Liver (tissue), 9 donors: Measurements from ENCODE around the gene OTOGL. TPM values are rescaled to one million over a fixed set of nuclear protein-coding genes. Genes with fewer than 3 reads are reported as not detected.

Experiments used
- DNase-seq: peaks from one replicate; pipeline ENCODE4 v3.0.0-alpha.2; 2017; ENCODE audit warnings: low spot score
- H3K27ac ChIP-seq, 2 donors: one replicate each; pipeline ENCODE4 v1.7.0; 2013; ENCODE audit warnings: inconsistent platforms in 2 of 2, low read length in 2 of 2, control low read depth in 1 of 2, low read depth in 1 of 2, mild to moderate bottlenecking in 1 of 2
- H3K27me3 ChIP-seq, 4 donors: one replicate each; pipeline versions ENCODE4 v1.6.1 to v1.7.0; 2013; ENCODE audit warnings: low read length in 3 of 4, inconsistent platforms in 1 of 4, mild to moderate bottlenecking in 1 of 4, moderate library complexity in 1 of 4; ENCODE audit not compliant: control insufficient read depth in 4 of 4, insufficient read depth in 4 of 4
- H3K36me3 ChIP-seq, 4 donors: one replicate each; pipeline versions ENCODE4 v1.6.1 to v1.7.0; 2013; ENCODE audit warnings: low read length in 3 of 4, mild to moderate bottlenecking in 3 of 4, low read depth in 1 of 4, moderate library complexity in 1 of 4; ENCODE audit not compliant: control insufficient read depth in 4 of 4, insufficient read depth in 3 of 4
- H3K4me1 ChIP-seq, 4 donors: one replicate each; pipeline versions ENCODE4 v1.6.1 to v1.7.0; 2013; ENCODE audit warnings: low read length in 3 of 4, mild to moderate bottlenecking in 3 of 4, moderate library complexity in 1 of 4; ENCODE audit not compliant: control insufficient read depth in 4 of 4, insufficient read depth in 4 of 4
- H3K4me3 ChIP-seq, 3 donors: one replicate each; pipeline versions ENCODE4 v1.6.1 to v1.7.0; 2013; ENCODE audit warnings: low read length in 3 of 3, control low read depth in 1 of 3, low read depth in 1 of 3, mild to moderate bottlenecking in 1 of 3
- H3K9ac ChIP-seq, 2 donors: one replicate each; pipeline ENCODE4 v1.7.0; 2013; ENCODE audit warnings: low read length in 2 of 2, mild to moderate bottlenecking in 2 of 2, moderate library complexity in 2 of 2, control low read depth in 1 of 2, low read depth in 1 of 2
- H3K9me3 ChIP-seq, 4 donors: one replicate each; pipeline versions ENCODE4 v1.6.1 to v1.7.0; 2013; ENCODE audit warnings: low read length in 3 of 4; ENCODE audit not compliant: control insufficient read depth in 4 of 4
- ATF3 ChIP-seq: IDR thresholded peaks from 2 replicates; pipeline ENCODE4 v1.6.1; 2016; ENCODE audit warnings: antibody characterized with exemption
- CTCF ChIP-seq: fragments of 150-350 bp; IDR thresholded peaks from 2 replicates; pipeline ENCODE4 v1.5.1; 2017; ENCODE audit warnings: improper control_type of control experiment, low read depth, low read length; ENCODE audit not compliant: missing input control
- EGR1 ChIP-seq, 2 donors: IDR thresholded peaks; 2 replicates each; pipeline ENCODE4 v1.6.1; 2016 to 2018; ENCODE audit warnings: antibody characterized with exemption in 2 of 2, low read depth in 2 of 2
- FOXA1 ChIP-seq: IDR thresholded peaks from 2 replicates; pipeline ENCODE4 v1.6.1; 2016; ENCODE audit warnings: antibody characterized with exemption
- FOXA2 ChIP-seq: IDR thresholded peaks from 2 replicates; pipeline ENCODE4 v1.6.1; 2016; ENCODE audit warnings: antibody characterized with exemption
- GABPA ChIP-seq, 2 donors: IDR thresholded peaks in 1 of 2; conservative IDR thresholded peaks in 1 of 2; 2 replicates each; pipeline ENCODE4 v1.6.1; 2016; ENCODE audit warnings: antibody characterized with exemption in 2 of 2, mild to moderate bottlenecking in 1 of 2, moderate library complexity in 1 of 2
- HNF4A ChIP-seq, 2 donors: conservative IDR thresholded peaks; 2 replicates each; pipeline ENCODE4 v1.6.1; 2016; ENCODE audit warnings: antibody characterized with exemption in 2 of 2, mild to moderate bottlenecking in 2 of 2
- HNF4G ChIP-seq: IDR thresholded peaks from 2 replicates; pipeline ENCODE4 v1.6.1; 2016; ENCODE audit warnings: antibody characterized with exemption
- JUND ChIP-seq, 2 donors: IDR thresholded peaks; 2 replicates each; pipeline ENCODE4 v1.6.1; 2016; ENCODE audit warnings: antibody characterized with exemption in 2 of 2
- MAX ChIP-seq: IDR thresholded peaks from 2 replicates; pipeline ENCODE4 v1.6.1; 2016; ENCODE audit warnings: antibody characterized with exemption
- NR2F2 ChIP-seq: IDR thresholded peaks from 2 replicates; pipeline ENCODE4 v1.6.1; 2016; ENCODE audit warnings: antibody characterized with exemption
- REST ChIP-seq: IDR thresholded peaks from 2 replicates; pipeline ENCODE4 v1.6.1; 2016; ENCODE audit warnings: antibody characterized with exemption, mild to moderate bottlenecking
- RXRA ChIP-seq, 2 donors: IDR thresholded peaks; 2 replicates each; pipeline ENCODE4 v1.6.1; 2017 to 2018; ENCODE audit warnings: antibody characterized with exemption in 2 of 2, mild to moderate bottlenecking in 1 of 2
- SP1 ChIP-seq: IDR thresholded peaks from 2 replicates; pipeline ENCODE4 v1.6.1; 2018; ENCODE audit warnings: antibody characterized with exemption, mild to moderate bottlenecking
- TAF1 ChIP-seq: conservative IDR thresholded peaks from 2 replicates; pipeline ENCODE4 v1.6.1; 2016; ENCODE audit warnings: antibody characterized with exemption, mild to moderate bottlenecking
- YY1 ChIP-seq: IDR thresholded peaks from 2 replicates; pipeline ENCODE4 v1.6.1; 2016; ENCODE audit warnings: antibody characterized with exemption, mild to moderate bottlenecking
- ZBTB33 ChIP-seq: IDR thresholded peaks from 2 replicates; pipeline ENCODE4 v1.6.1; 2016; ENCODE audit warnings: antibody characterized with exemption
- WGBS: extraction: QIAGEN DNeasy Blood & Tissue Kit; methylation state at CpG from one replicate; pipeline ENCODE4 v1.1.7; 2013; 5-methylcytosine and 5-hydroxymethylcytosine counted together
- polyA plus RNA-seq, 2 donors: library from polyadenylated mRNA; stranded (reverse) in 1 of 2; unstranded in 1 of 2; fragments of 200-250 nt in 1 of 2; fragments of >200 nt in 1 of 2; fragmentation: Nextera tagmentation in 1 of 2; extraction: Ambion mirVana in 1 of 2; gene quantifications; one replicate each; pipeline versions ENCODE4 v1.2.1 to v1.2.3, GENCODE V29; 2013 to 2015
- total RNA-seq, 2 donors: library from RNA; depleted of rRNA; stranded (reverse); fragments of >200 nt; gene quantifications; one replicate each; pipeline ENCODE4 v1.2.3, GENCODE V29; 2014
- donor health status: healthy.
- donor health status: healthy.
- donor health status: healthy.
- donor health status: healthy.
- donor health status: healthy.

Gene OTOGL
- total and polyA plus RNA-seq, 4 donors = 0.01 to 0.09 (median 0.08) TPM; not detected in 1

GRCh38 chr12:80129895-80130530 lies 30.7 kb downstream of the OTOGL start:
- no peak for TF ChIP-seq RXRA (IDR thresholded peaks at IDR 0.05)
- TF ChIP-seq SP1 = no peak
- peak; percentile 77 for TF ChIP-seq NR2F2
- no peak for TF ChIP-seq YY1
- TF ChIP-seq ATF3 = no peak
- no peak for TF ChIP-seq HNF4G
- TF ChIP-seq HNF4A (conservative IDR thresholded peaks at IDR 0.05) = no peak
- H3K27me3 ChIP-seq = no peaks in the 10 kb centered on the region
- no peak for DNase-seq
- H3K27ac ChIP-seq = no peak overlapping the region
- H3K4me1 ChIP-seq = no peaks in the 10 kb centered on the region
- H3K36me3 ChIP-seq = no peaks in the 10 kb centered on the region
- no peaks in the 10 kb centered on the region for H3K9me3 ChIP-seq
- no peak overlapping the region for H3K4me3 ChIP-seq
- no peak overlapping the region for H3K9ac ChIP-seq

- H3K27ac ChIP-seq = no peak overlapping the region
- no peaks in the 10 kb centered on the region for H3K36me3 ChIP-seq
- no peak overlapping the region for H3K4me3 ChIP-seq
- DNase-seq = no peak
- no peaks in the 10 kb centered on the region for H3K9me3 ChIP-seq
- no peak overlapping the region for H3K9ac ChIP-seq
- no peaks in the 10 kb centered on the region for H3K4me1 ChIP-seq
- 89% methylated on average over 3 of the region's 3 CpGs for WGBS
- H3K27me3 ChIP-seq = no peaks in the 10 kb centered on the region
- no peak for TF ChIP-seq TAF1
- TF ChIP-seq FOXA1 = no peak
- TF ChIP-seq GABPA (IDR thresholded peaks at IDR 0.05 in 1 of 2, conservative IDR thresholded peaks at IDR 0.05 in 1 of 2) = no peak
- TF ChIP-seq HNF4G = no peak
- no peak for TF ChIP-seq ATF3
- no peak for TF ChIP-seq FOXA2
- no peak for TF ChIP-seq JUND (IDR thresholded peaks at IDR 0.05)
- TF ChIP-seq EGR1 (IDR thresholded peaks at IDR 0.05; ENCODE audit: low read depth in 2 of 2) = no peak
- no peak for TF ChIP-seq MAX
- no peak for TF ChIP-seq CTCF
- TF ChIP-seq HNF4A (conservative IDR thresholded peaks at IDR 0.05) = no peak
- no peak for TF ChIP-seq NR2F2
- TF ChIP-seq RXRA (IDR thresholded peaks at IDR 0.05) = no peak
- TF ChIP-seq YY1 = no peak
- TF ChIP-seq ZBTB33 = no peak
- no peak for TF ChIP-seq REST
- no peak for TF ChIP-seq SP1
Measured at GRCh38 chr12:80135624-80136023, 36.3 kb downstream of the OTOGL start.
